Measurements from ENCODE around the gene G0S2. TPM values are rescaled to one million over a fixed set of nuclear protein-coding genes. Genes with fewer than 3 reads are reported as not detected.

G0S2 gene
- total and polyA plus RNA-seq, 10 of the 15 experiments (the other 5 are each of a cell fraction or from before 2014, with no cell fraction given) = 0.07 to 0.51 (median 0.23) TPM

GRCh38 chr1:209689477-209689876, 14.3 kb downstream of the G0S2 start:
- no peaks in the 10 kb centered on the region for H3K27me3 ChIP-seq (replicated peaks in 1 of 2; ENCODE audit: control insufficient read depth in 2 of 2, insufficient read depth in 2 of 2, low read length in 1 of 2)
- H3K4me3 ChIP-seq = no peak overlapping the region
- no TSS peak for BruUV-seq (replicated peaks)
- no peaks in the 10 kb centered on the region for H3K4me1 ChIP-seq (ENCODE audit: control insufficient read depth, insufficient read depth, low read length)
- ChIA-PET POLR2A (interaction anchor here (2.7 kb wide), 1 partner anchor 37 kb away, joined by 8 read pairs; the partner anchor contains the start of gene LAMB3), SMC1A (ENCODE audit: uncharacterized antibody, unreplicated experiment) (interaction anchor here (1.0 to 14.7 kb wide), 11 partner anchors 14 to 120 kb away, joined by 3 to 128 read pairs (median 7); partner anchors contain the start of genes G0S2 and LAMB3), CTCF (interaction anchor here (1.0 to 15.2 kb wide), 8 partner anchors 10 to 115 kb away, joined by 3 to 307 read pairs (median 6); partner anchors contain the start of genes CAMK1G and G0S2), RAD21 (ENCODE audit: unreplicated experiment) (interaction anchor here (0.6 to 4.4 kb wide), 8 partner anchors 9 to 113 kb away, joined by 3 to 38 read pairs (median 5); partner anchors contain the start of genes G0S2 and LAMB3)
- H4K20me1 ChIP-seq (ENCODE audit: control insufficient read depth, insufficient read depth) = no peaks in the 10 kb centered on the region
- H2AFZ ChIP-seq (ENCODE audit: control insufficient read depth, low read depth, low read length) = no peak overlapping the region
- ATAC-seq = no peak
- no peak for DNase-seq (ENCODE audit: low read depth, low spot score)
- no peak overlapping the region for H3K4me2 ChIP-seq (ENCODE audit: control insufficient read depth, insufficient read depth)
- in situ Hi-C loops (cut with MboI) (no loop called here), intact Hi-C loops (cut with micrococcal nuclease; ENCODE audit: unreplicated experiment) (loop anchor here (5.0 kb wide), 1 partner anchor 42 kb away; no protein-coding TSS in a partner anchor)
- 50% methylated on average over 4 of the region's 4 CpGs for WGBS (ENCODE audit: insufficient coverage, insufficient replicate concordance, low lambda C conversion rate, missing lambda C conversion rate)
- FAIRE-seq = no peak
- no peak overlapping the region for H3K9ac ChIP-seq (ENCODE audit: control insufficient read depth, insufficient read depth, low read length)
- no peaks in the 10 kb centered on the region for H3K36me3 ChIP-seq (ENCODE audit: control insufficient read depth in 2 of 2, insufficient read depth in 2 of 2, low read length in 1 of 2)
- no peaks in the 10 kb centered on the region for H3K79me2 ChIP-seq (ENCODE audit: control insufficient read depth, insufficient read depth, low read length)
- H3K27ac ChIP-seq (ENCODE audit: control insufficient read depth, insufficient read depth) = no peak overlapping the region
- no peaks in the 10 kb centered on the region for H3K9me3 ChIP-seq (replicated peaks; ENCODE audit: control insufficient read depth, insufficient read depth, low read length)
- no peak for TF ChIP-seq RB1 (IDR thresholded peaks at IDR 0.05; ENCODE audit: borderline replicate concordance)
- no peak for TF ChIP-seq PRDM15 (CRISPR knock-in tag; IDR thresholded peaks at IDR 0.05)
- no peak for TF ChIP-seq SMAD1 (IDR thresholded peaks at IDR 0.05; ENCODE audit: low read depth, partially characterized antibody)
- TF ChIP-seq MLLT1 (IDR thresholded peaks at IDR 0.05) = no peak
- TF ChIP-seq ZNF687 (IDR thresholded peaks at IDR 0.05) = no peak
- no peak for TF ChIP-seq HDAC6 (IDR thresholded peaks at IDR 0.05; ENCODE audit: unreplicated experiment)
- TF ChIP-seq EED (IDR thresholded peaks at IDR 0.05; ENCODE audit: low read depth) = no peak
- TF ChIP-seq POLR2A (IDR thresholded peaks at IDR 0.05; ENCODE audit: low read depth, low read length) = no peak
- no peak for TF ChIP-seq ZNF622 (IDR thresholded peaks at IDR 0.05)
- no peak for TF ChIP-seq IRF3 (IDR thresholded peaks at IDR 0.05)
- no peak for TF ChIP-seq CBX5 (IDR thresholded peaks at IDR 0.05; ENCODE audit: low read depth)
- TF ChIP-seq BRCA1 (IDR thresholded peaks at IDR 0.05; ENCODE audit: low read depth, low read length) = no peak
- no peak for TF ChIP-seq CEBPB (IDR thresholded peaks at IDR 0.05; ENCODE audit: borderline replicate concordance in 1 of 2, low read depth in 2 of 2, low read length in 2 of 2)
- TF ChIP-seq HDAC2 (IDR thresholded peaks at IDR 0.05) = no peak

Measured in GM12878 (cell line).